ENCODE measurements around the gene SCGB1C2.

GRCh38 chr17:152860-153420 lies 15.6 kb downstream of the SCGB1C2 start:
- no peak for TF ChIP-seq EZH2 (IDR thresholded peaks at IDR 0.05; ENCODE audit: low read depth)
- no peak for TF ChIP-seq CTCF (conservative IDR thresholded peaks at IDR 0.05)

Data from PC-9 (cell line).